Esophagus (tissue), 2 donors: ENCODE measurements around the gene LDHAL6B. TPM values are rescaled to one million over a fixed set of nuclear protein-coding genes. Genes with fewer than 3 reads are reported as not detected.
"Not testable (repeated sequence)": the region's sequence is repeated elsewhere in the genome, so short reads cannot be mapped to it uniquely, and the experiment has no call there.

Source experiments
- H3K27ac ChIP-seq, 2 donors: one replicate each; pipeline ENCODE4 v1.5.1; 2013; ENCODE audit warnings: low read depth in 2 of 2, mild to moderate bottlenecking in 2 of 2, inconsistent platforms in 1 of 2, low read length in 1 of 2, moderate library complexity in 1 of 2
- H3K27me3 ChIP-seq, 2 donors: one replicate each; pipeline ENCODE4 v1.6.1; 2013; ENCODE audit warnings: low read length in 2 of 2, control low read depth in 1 of 2, mild to moderate bottlenecking in 1 of 2; ENCODE audit not compliant: insufficient read depth in 2 of 2, control insufficient read depth in 1 of 2
- H3K36me3 ChIP-seq, 2 donors: one replicate each; pipeline ENCODE4 v1.6.1; 2013; ENCODE audit warnings: low read length in 1 of 2; ENCODE audit not compliant: control insufficient read depth in 2 of 2, insufficient read depth in 2 of 2
- H3K4me1 ChIP-seq, 2 donors: one replicate each; pipeline ENCODE4 v1.6.1; 2013; ENCODE audit warnings: low read length in 1 of 2; ENCODE audit not compliant: control insufficient read depth in 2 of 2, insufficient read depth in 2 of 2
- H3K4me3 ChIP-seq, 2 donors: one replicate each; pipeline ENCODE4 v1.5.1; 2013; ENCODE audit warnings: low read length in 2 of 2, mild to moderate bottlenecking in 2 of 2, low read depth in 1 of 2, moderate library complexity in 1 of 2
- H3K9me3 ChIP-seq, 2 donors: one replicate each; pipeline ENCODE4 v1.6.1; 2013; ENCODE audit warnings: mild to moderate bottlenecking in 2 of 2, low read depth in 1 of 2, low read length in 1 of 2, moderate library complexity in 1 of 2; ENCODE audit not compliant: control insufficient read depth in 2 of 2, insufficient read depth in 1 of 2
- WGBS, 2 donors: extraction: QIAGEN DNeasy Blood & Tissue Kit; methylation state at CpG; one replicate each; pipeline ENCODE4 v1.1.7; 2013; 5-methylcytosine and 5-hydroxymethylcytosine counted together
- polyA plus RNA-seq, 2 donors: library from polyadenylated mRNA; stranded (reverse); fragments of 200-250 nt; gene quantifications; one replicate each; pipeline ENCODE4 v1.2.3, GENCODE V29; 2013
- donor health status: healthy with polysubstance abuse.
- donor health status: Bipolar disorder and iron deficiency.

The LDHAL6B gene
- polyA plus RNA-seq = not detected

GRCh38 chr15:59206623-59207183 is at the start of gene LDHAL6B:
TSS of gene LDHAL6B (plus strand) at chr15:59206843. CDS start at chr15:59206941, 98 bp downstream.
- 94 to 95% methylated on average over 30 of the region's 30 CpGs for WGBS, 2 donors
- Histone ChIP-seq H3K9me3 (no peaks in the 10 kb centered on the region), H3K36me3 (peaks cover 5 to 23% of the 10 kb centered on the region in 2 donors), H3K4me3 (no peak within 1 kb of the TSS), H3K27me3 (no peaks in the 10 kb centered on the region), H3K27ac (no peak within 1 kb of the TSS), H3K4me1 (no peaks in the 10 kb centered on the region)

- Histone ChIP-seq H3K36me3 (peaks cover 0 to 18% of the 10 kb centered on the region in 2 donors), H3K4me1 (peaks cover 0 to 3% of the 10 kb centered on the region in 2 donors), H3K27ac (peak overlapping the region in 1 of 2 donors; percentile 68), H3K9me3 (no peaks in the 10 kb centered on the region), H3K4me3 (no peak overlapping the region), H3K27me3 (no peaks in the 10 kb centered on the region)
- WGBS, 2 donors = 97 to 98% methylated on average over 5 of the region's 5 CpGs
These were observed 49.2 kb upstream of the LDHAL6B start for GRCh38 chr15:59157396-59157795.

GRCh38 chr15:59157840-59158700 is 48.6 kb upstream of the LDHAL6B start:
- Histone ChIP-seq H3K27me3 (no peaks in the 10 kb centered on the region), H3K27ac (peak overlapping the region; percentile 68 to 76), H3K9me3 (no peaks in the 10 kb centered on the region), H3K4me3 (no peak overlapping the region), H3K4me1 (peaks cover 0 to 3% of the 10 kb centered on the region in 2 donors), H3K36me3 (peaks cover 2 to 13% of the 10 kb centered on the region in 2 donors)
- WGBS, 2 donors = 78 to 83% methylated on average over 9 of the region's 9 CpGs

- 53 to 68% methylated on average over 7 of the region's 7 CpGs for WGBS, 2 donors
- no peaks in the 10 kb centered on the region for H3K27me3 ChIP-seq
- no peaks in the 10 kb centered on the region for H3K9me3 ChIP-seq
- H3K27ac ChIP-seq = peak overlapping the region; percentile 18 to 75
- H3K4me3 ChIP-seq = no peak overlapping the region
- peaks cover 0 to 3% of the 10 kb centered on the region in 2 donors for H3K4me1 ChIP-seq
- H3K36me3 ChIP-seq = peaks cover 2 to 10% of the 10 kb centered on the region in 2 donors
These were observed 48.0 kb upstream of the LDHAL6B start for GRCh38 chr15:59158701-59159034.

- peak overlapping the region; percentile 18 to 75 for H3K27ac ChIP-seq
- H3K27me3 ChIP-seq = no peaks in the 10 kb centered on the region
- peaks cover 2 to 10% of the 10 kb centered on the region in 2 donors for H3K36me3 ChIP-seq
- no peaks in the 10 kb centered on the region for H3K9me3 ChIP-seq
- H3K4me3 ChIP-seq = no peak overlapping the region
- 87 to 89% methylated on average over 9 of the region's 9 CpGs for WGBS, 2 donors
- peaks cover 0 to 3% of the 10 kb centered on the region in 2 donors for H3K4me1 ChIP-seq
These were observed 47.4 kb upstream of the LDHAL6B start for GRCh38 chr15:59159210-59159609.

GRCh38 chr15:59160880-59161593 is 45.6 kb upstream of the LDHAL6B start:
- no peaks in the 10 kb centered on the region for H3K27me3 ChIP-seq
- H3K9me3 ChIP-seq = no peaks in the 10 kb centered on the region
- H3K4me1 ChIP-seq = peaks cover 6 to 7% of the 10 kb centered on the region in 2 donors
- 85 to 89% methylated on average over 23 of the region's 23 CpGs for WGBS, 2 donors
- peaks cover 2 to 8% of the 10 kb centered on the region in 2 donors for H3K36me3 ChIP-seq
- no peak overlapping the region for H3K4me3 ChIP-seq
- H3K27ac ChIP-seq = no peak overlapping the region

GRCh38 chr15:59162080-59162479 is 44.6 kb upstream of the LDHAL6B start:
- peaks cover 6 to 11% of the 10 kb centered on the region in 2 donors for H3K4me1 ChIP-seq
- H3K4me3 ChIP-seq, H3K9me3 ChIP-seq, H3K27ac ChIP-seq, H3K36me3 ChIP-seq, H3K27me3 ChIP-seq: not testable (repeated sequence)
- WGBS, 2 donors = 97% methylated on average over 8 of the region's 8 CpGs

- H3K4me3 ChIP-seq = no peak overlapping the region
- H3K27me3 ChIP-seq = no peaks in the 10 kb centered on the region
- peak overlapping the region; percentile 74 to 96 for H3K27ac ChIP-seq
- no peaks in the 10 kb centered on the region for H3K9me3 ChIP-seq
- H3K36me3 ChIP-seq = peaks cover 2 to 8% of the 10 kb centered on the region in 2 donors
- peaks cover 8 to 10% of the 10 kb centered on the region in 2 donors for H3K4me1 ChIP-seq
- WGBS, 2 donors = 45 to 54% methylated on average over 3 of the region's 3 CpGs
These were observed 40.9 kb upstream of the LDHAL6B start for GRCh38 chr15:59165726-59166125.

GRCh38 chr15:59166166-59166565 is 40.5 kb upstream of the LDHAL6B start:
- Histone ChIP-seq H3K36me3 (peaks cover 2 to 3% of the 10 kb centered on the region in 2 donors), H3K27me3 (no peaks in the 10 kb centered on the region), H3K9me3 (no peaks in the 10 kb centered on the region), H3K4me1 (peaks cover 8 to 10% of the 10 kb centered on the region in 2 donors), H3K27ac (peak overlapping the region; percentile 74 to 96), H3K4me3 (no peak overlapping the region)
- WGBS, 2 donors = 48 to 50% methylated on average over 4 of the region's 4 CpGs
